Tibial nerve (tissue), 4 donors: Measurements from ENCODE around the gene C5orf63. TPM values are rescaled to one million over a fixed set of nuclear protein-coding genes. Genes with fewer than 3 reads are reported as not detected.
"Not testable (repeated sequence)": the region's sequence is repeated elsewhere in the genome, so short reads cannot be mapped to it uniquely, and the experiment has no call there.

ENCODE experiments used
- DNase-seq, 2 donors: peaks; one replicate each; pipeline ENCODE4 v3.0.0-alpha.2; 2019; ENCODE audit warnings: low spot score in 2 of 2
- H3K27ac ChIP-seq, 4 donors: fragments of 200-600 bp; sonication (generic) in 3 of 4; one replicate each; pipeline ENCODE4 v1.5.1; 2017 to 2019; ENCODE audit warnings: mild to moderate bottlenecking in 1 of 4
- H3K27me3 ChIP-seq, 2 donors: fragments of 200-600 bp; sonication (generic) in 1 of 2; one replicate each; pipeline versions ENCODE4 v1.5.1 to v1.6.0; 2017 to 2019
- H3K36me3 ChIP-seq, 3 donors: fragments of 200-600 bp; sonication (generic); one replicate each; pipeline ENCODE4 v1.5.1; 2018 to 2019
- H3K4me1 ChIP-seq, 4 donors: fragments of 200-600 bp; sonication (generic) in 3 of 4; one replicate each; pipeline ENCODE4 v1.5.1; 2017 to 2019
- H3K4me3 ChIP-seq, 4 donors: fragments of 200-600 bp; sonication (generic) in 3 of 4; one replicate each; pipeline ENCODE4 v1.5.1; 2017 to 2019; ENCODE audit warnings: mild to moderate bottlenecking in 1 of 4, moderate library complexity in 1 of 4
- H3K9me3 ChIP-seq, 4 donors: fragments of 200-600 bp; sonication (generic) in 3 of 4; one replicate each; pipeline ENCODE4 v1.5.1; 2017 to 2019
- EP300 ChIP-seq, 2 donors: sonication (generic); formaldehyde crosslinking; IDR thresholded peaks; one replicate each; pipeline ENCODE4 v1.6.1; 2017; ENCODE audit warnings: antibody characterized with exemption in 2 of 2, mild to moderate bottlenecking in 1 of 2
- POLR2A ChIP-seq, 2 donors: fragments of 450-650 bp; IDR thresholded peaks; one replicate each; pipeline ENCODE4 v1.6.1; 2017; ENCODE audit warnings: antibody characterized with exemption in 2 of 2, mild to moderate bottlenecking in 2 of 2, moderate library complexity in 2 of 2
- WGBS, 2 donors: methylation state at CpG; one replicate each; pipeline ENCODE4 v1.1.5; 2018; 5-methylcytosine and 5-hydroxymethylcytosine counted together
- total RNA-seq, 4 donors: library from RNA; depleted of rRNA; stranded (reverse); fragments of >200 nt; gene quantifications; one replicate each; pipeline ENCODE4 v1.1.0, GENCODE V29; 2016
- TF ChIP-seq, protein P1 (sequence below), 5 experiments: fragments of 200-600 bp in 3 of 5; fragments of 450-650 bp in 2 of 5; sonication (generic) in 3 of 5; IDR thresholded peaks; one replicate each; pipeline ENCODE4 v1.5.1; 2016 to 2019; ENCODE audit warnings: antibody characterized with exemption in 5 of 5, mild to moderate bottlenecking in 3 of 5, moderate library complexity in 2 of 5

C5orf63 gene
- total RNA-seq, 4 donors from 2014 or later, result 1.0 to 7.2 (median 2.0) TPM

DNA sequence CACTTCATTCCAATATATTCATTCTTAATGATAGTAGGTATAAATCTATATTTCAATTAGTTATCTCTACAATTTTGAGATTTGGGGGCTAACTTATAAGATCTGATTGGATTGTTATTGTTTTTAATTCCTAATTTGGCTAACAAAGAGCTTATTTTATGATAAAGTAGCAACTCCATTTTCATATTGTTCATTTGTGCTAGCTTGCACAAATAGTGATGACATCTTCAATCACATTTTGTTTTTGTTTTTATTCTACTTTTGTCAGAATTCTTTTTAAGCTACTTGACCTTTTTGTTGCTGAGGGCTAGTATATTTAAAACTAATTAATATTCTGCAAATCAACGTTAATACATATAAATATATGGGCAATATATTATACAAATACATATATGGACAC, 65.8 kb downstream of the C5orf63 start:
- H3K36me3 ChIP-seq, result no peaks in the 10 kb centered on the region
- H3K4me3 ChIP-seq, result no peak overlapping the region
- peaks cover 0 to 18% (median 0%) of the 10 kb centered on the region in 4 donors for H3K4me1 ChIP-seq
- 76 to 82% methylated on average over 1 of the region's 1 CpG for WGBS, 2 donors
- no peak for DNase-seq
- H3K27ac ChIP-seq, result no peak overlapping the region
- no peaks in the 10 kb centered on the region for H3K27me3 ChIP-seq
- H3K9me3 ChIP-seq, result no peaks in the 10 kb centered on the region
- TF ChIP-seq, protein P1, sequence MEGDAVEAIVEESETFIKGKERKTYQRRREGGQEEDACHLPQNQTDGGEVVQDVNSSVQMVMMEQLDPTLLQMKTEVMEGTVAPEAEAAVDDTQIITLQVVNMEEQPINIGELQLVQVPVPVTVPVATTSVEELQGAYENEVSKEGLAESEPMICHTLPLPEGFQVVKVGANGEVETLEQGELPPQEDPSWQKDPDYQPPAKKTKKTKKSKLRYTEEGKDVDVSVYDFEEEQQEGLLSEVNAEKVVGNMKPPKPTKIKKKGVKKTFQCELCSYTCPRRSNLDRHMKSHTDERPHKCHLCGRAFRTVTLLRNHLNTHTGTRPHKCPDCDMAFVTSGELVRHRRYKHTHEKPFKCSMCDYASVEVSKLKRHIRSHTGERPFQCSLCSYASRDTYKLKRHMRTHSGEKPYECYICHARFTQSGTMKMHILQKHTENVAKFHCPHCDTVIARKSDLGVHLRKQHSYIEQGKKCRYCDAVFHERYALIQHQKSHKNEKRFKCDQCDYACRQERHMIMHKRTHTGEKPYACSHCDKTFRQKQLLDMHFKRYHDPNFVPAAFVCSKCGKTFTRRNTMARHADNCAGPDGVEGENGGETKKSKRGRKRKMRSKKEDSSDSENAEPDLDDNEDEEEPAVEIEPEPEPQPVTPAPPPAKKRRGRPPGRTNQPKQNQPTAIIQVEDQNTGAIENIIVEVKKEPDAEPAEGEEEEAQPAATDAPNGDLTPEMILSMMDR (IDR thresholded peaks at IDR 0.05), result no peak
- TF ChIP-seq EP300 (IDR thresholded peaks at IDR 0.05), result no peak
- no peak for TF ChIP-seq POLR2A (IDR thresholded peaks at IDR 0.05)

- peaks cover 0 to 18% (median 0%) of the 10 kb centered on the region in 4 donors for H3K4me1 ChIP-seq
- no peaks in the 10 kb centered on the region for H3K27me3 ChIP-seq
- no peak overlapping the region for H3K4me3 ChIP-seq
- H3K36me3 ChIP-seq, result no peaks in the 10 kb centered on the region
- no peak overlapping the region for H3K27ac ChIP-seq
- DNase-seq, result no peak
- WGBS, 2 donors, result 21 to 22% methylated on average over 5 of the region's 5 CpGs
- no peaks in the 10 kb centered on the region for H3K9me3 ChIP-seq
- TF ChIP-seq POLR2A (IDR thresholded peaks at IDR 0.05), result no peak
- TF ChIP-seq, protein P1 (IDR thresholded peaks at IDR 0.05), result no peak
- TF ChIP-seq EP300 (IDR thresholded peaks at IDR 0.05), result no peak
Observed at GRCh38 chr5:127006744-127007143, 66.6 kb downstream of the C5orf63 start.

GRCh38 chr5:127005282-127005681, 68.0 kb downstream of the C5orf63 start:
- H3K36me3 ChIP-seq, DNase-seq, H3K27me3 ChIP-seq, H3K4me3 ChIP-seq, H3K9me3 ChIP-seq, H3K27ac ChIP-seq: not testable (repeated sequence)
- WGBS, 2 donors, result 88 to 94% methylated on average over 3 of the region's 3 CpGs
- H3K4me1 ChIP-seq, result peaks cover 0 to 18% (median 0%) of the 10 kb centered on the region in 4 donors

DNA sequence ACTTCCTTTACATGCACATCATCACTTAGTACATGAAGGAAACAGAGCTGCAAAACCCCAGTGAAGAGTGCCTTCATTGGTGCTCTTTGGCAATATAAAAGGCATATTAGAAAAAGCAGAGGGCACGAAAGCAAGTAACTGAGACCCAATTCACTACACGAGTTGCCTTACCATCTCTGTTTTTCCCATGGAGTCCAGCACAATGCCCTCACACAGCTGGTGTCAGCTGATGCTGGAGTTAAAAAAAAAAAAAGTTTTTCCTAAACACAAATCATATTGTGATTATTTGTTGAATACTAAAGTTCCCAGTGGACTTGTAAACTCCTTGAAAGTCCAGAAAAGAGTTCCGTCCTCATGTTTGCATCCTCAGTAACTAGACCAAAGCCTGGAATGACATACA, 68.6 kb downstream of the C5orf63 start:
- 33 to 51% methylated on average over 3 of the region's 3 CpGs for WGBS, 2 donors
- no peak for TF ChIP-seq EP300 (IDR thresholded peaks at IDR 0.05)
- TF ChIP-seq, protein P1 (IDR thresholded peaks at IDR 0.05), result no peak
- no peak for TF ChIP-seq POLR2A (IDR thresholded peaks at IDR 0.05)

GRCh38 chr5:127003798-127004495, 69.4 kb downstream of the C5orf63 start:
- H3K27ac ChIP-seq, result no peak overlapping the region
- DNase-seq, result no peak
- H3K27me3 ChIP-seq, result no peaks in the 10 kb centered on the region
- no peak overlapping the region for H3K4me3 ChIP-seq
- no peaks in the 10 kb centered on the region for H3K9me3 ChIP-seq
- 88 to 91% methylated on average over 7 of the region's 7 CpGs for WGBS, 2 donors
- TF ChIP-seq, protein P1 (IDR thresholded peaks at IDR 0.05), result no peak
- TF ChIP-seq EP300 (IDR thresholded peaks at IDR 0.05) (no peak), POLR2A (IDR thresholded peaks at IDR 0.05) (no peak)
- no peaks in the 10 kb centered on the region for H3K36me3 ChIP-seq
- H3K4me1 ChIP-seq, result peaks cover 0 to 18% (median 0%) of the 10 kb centered on the region in 4 donors

More for the DNA sequence above, 68.6 kb downstream of the C5orf63 start:
- DNase-seq, result no peak
- H3K4me3 ChIP-seq, result no peak overlapping the region
- peaks cover 0 to 18% (median 0%) of the 10 kb centered on the region in 4 donors for H3K4me1 ChIP-seq
- H3K9me3 ChIP-seq, result no peaks in the 10 kb centered on the region
- no peaks in the 10 kb centered on the region for H3K36me3 ChIP-seq
- no peak overlapping the region for H3K27ac ChIP-seq
- no peaks in the 10 kb centered on the region for H3K27me3 ChIP-seq
